IMR-90 (cell line): ENCODE results near the gene KCNE5. TPM values are rescaled to one million over a fixed set of nuclear protein-coding genes. Genes with fewer than 3 reads are reported as not detected.

ENCODE experiments used
- ATAC-seq: fragments of 200-7000 bp; cut with Tn5 transposase; 2 replicates; pipeline ENCODE4 v1.9.1; 2020; ENCODE audit warnings: low read depth, mild to moderate bottlenecking, moderate library complexity
- BruUV-seq: library from RNA; stranded (reverse); fragments of 400-500 nt; replicated peaks from 2 replicates; lab custom pipeline; 2021; lab: Mats Ljungman, UMichigan
- CTCF ChIA-PET: fragments of 300-600 bp; formaldehyde crosslinking; extraction: SDS; loops from one replicate; lab custom pipeline; 2021; ENCODE audit warnings: antibody characterized with exemption; lab: Yijun Ruan, JAX
- POLR2A ChIA-PET: fragments of 300-600 bp; sonication (Branson Sonifier 250); formaldehyde crosslinking; loops from one replicate; lab custom pipeline; 2022; ENCODE audit warnings: antibody characterized with exemption; ENCODE audit not compliant: unreplicated experiment; lab: Charles Lee
- DNase-seq: peaks from one replicate; pipeline ENCODE4 v3.0.0; 2013
- H2AFZ ChIP-seq: replicated peaks from 2 replicates; pipeline ENCODE3; 2013; ENCODE audit warnings: low read length, mild to moderate bottlenecking; ENCODE audit not compliant: poor library complexity
- H2AK5ac ChIP-seq: 2 replicates; pipeline ENCODE4 v1.6.1; 2013; ENCODE audit warnings: low read depth, low read length, inconsistent platforms
- H2AK9ac ChIP-seq: replicated peaks from 2 replicates; pipeline ENCODE3; 2013; ENCODE audit warnings: mild to moderate bottlenecking, low read depth, low read length, moderate library complexity; ENCODE audit not compliant: poor library complexity
- H2BK120ac ChIP-seq: 2 replicates; pipeline ENCODE4 v1.6.1; 2013; ENCODE audit warnings: low read depth, low read length, inconsistent platforms
- H2BK15ac ChIP-seq: 3 replicates; pipeline ENCODE4 v1.6.1; 2013; ENCODE audit warnings: low read depth, low read length, inconsistent platforms
- H2BK20ac ChIP-seq: 2 replicates; pipeline ENCODE4 v1.6.1; 2013; ENCODE audit warnings: low read depth, mild to moderate bottlenecking, inconsistent platforms, low read length, moderate library complexity
- H2BK5ac ChIP-seq: 2 replicates; pipeline ENCODE4 v1.6.1; 2013; ENCODE audit warnings: mild to moderate bottlenecking, low read depth, low read length, inconsistent platforms; ENCODE audit not compliant: poor library complexity, severe bottlenecking
- H3K14ac ChIP-seq: replicated peaks from 2 replicates; pipeline ENCODE4 v1.6.1; 2013; ENCODE audit warnings: low read depth, low read length, inconsistent platforms
- H3K18ac ChIP-seq: 2 replicates; pipeline ENCODE4 v1.6.1; 2013; ENCODE audit warnings: low read depth, low read length, control low read depth
- H3K23ac ChIP-seq: 2 replicates; pipeline ENCODE4 v1.6.1; 2013; ENCODE audit warnings: low read depth, low read length, inconsistent platforms
- H3K27ac ChIP-seq: 2 replicates; pipeline ENCODE4 v1.5.1; 2013; ENCODE audit warnings: mild to moderate bottlenecking, control low read depth, low read length; ENCODE audit not compliant: insufficient read depth
- H3K27me3 ChIP-seq: 2 replicates; pipeline ENCODE4 v1.6.1; 2013; ENCODE audit warnings: low read length; ENCODE audit not compliant: control insufficient read depth, insufficient read depth
- H3K36me3 ChIP-seq: 2 replicates; pipeline ENCODE4 v1.6.1; 2013; ENCODE audit warnings: low read length, mixed read lengths; ENCODE audit not compliant: control insufficient read depth, insufficient read depth
- H3K4ac ChIP-seq: 2 replicates; pipeline ENCODE4 v1.6.1; 2013; ENCODE audit warnings: low read depth, low read length, inconsistent platforms
- H3K4me1 ChIP-seq: 2 replicates; pipeline ENCODE4 v1.6.1; 2013; ENCODE audit warnings: low read length, mixed read lengths; ENCODE audit not compliant: control insufficient read depth, insufficient read depth
- H3K4me2 ChIP-seq: 2 replicates; pipeline ENCODE4 v1.6.1; 2013; ENCODE audit warnings: low read depth, mild to moderate bottlenecking, control low read depth, low read length, moderate library complexity
- H3K4me3 ChIP-seq: 2 replicates; pipeline ENCODE4 v1.5.1; 2013; ENCODE audit warnings: low read depth, mild to moderate bottlenecking, control low read depth, low read length, moderate library complexity; ENCODE audit not compliant: insufficient read depth
- H3K56ac ChIP-seq: 2 replicates; pipeline ENCODE4 v1.6.1; 2013; ENCODE audit warnings: low read length, inconsistent platforms; ENCODE audit not compliant: insufficient read depth; ENCODE audit errors: extremely low read depth
- H3K79me1 ChIP-seq, 2 experiments: 2 replicates each; pipeline ENCODE4 v1.6.1; 2013; ENCODE audit warnings: low read length in 2 of 2, inconsistent platforms in 1 of 2, low read depth in 1 of 2
- H3K9ac ChIP-seq: 2 replicates; pipeline ENCODE4 v1.6.1; 2013; ENCODE audit warnings: low read depth, low read length, control low read depth
- H3K9me1 ChIP-seq: 2 replicates; pipeline ENCODE4 v1.6.1; 2013; ENCODE audit warnings: low read length, inconsistent platforms; ENCODE audit not compliant: insufficient read depth
- H3K9me3 ChIP-seq: 2 replicates; pipeline ENCODE4 v1.6.1; 2013; ENCODE audit warnings: low read length; ENCODE audit not compliant: control insufficient read depth, insufficient read depth
- H4K20me1 ChIP-seq: 2 replicates; pipeline ENCODE4 v1.6.1; 2013; ENCODE audit warnings: low read length, inconsistent platforms; ENCODE audit not compliant: insufficient read depth
- H4K5ac ChIP-seq: 2 replicates; pipeline ENCODE4 v1.6.1; 2013; ENCODE audit warnings: mild to moderate bottlenecking, low read depth, low read length, control low read depth
- H4K8ac ChIP-seq, 2 experiments: 2 replicates each; pipeline ENCODE4 v1.6.1; 2013; ENCODE audit warnings: low read depth in 2 of 2, low read length in 2 of 2, control low read depth in 1 of 2, inconsistent platforms in 1 of 2
- H4K91ac ChIP-seq: 2 replicates; pipeline ENCODE4 v1.6.1; 2013; ENCODE audit warnings: low read depth, low read length, inconsistent platforms; ENCODE audit not compliant: insufficient read depth
- BHLHE40 ChIP-seq: fragments of 150-350 bp; IDR thresholded peaks from 2 replicates; pipeline ENCODE4 v1.6.1; 2016; ENCODE audit warnings: mild to moderate bottlenecking, low read depth, low read length
- CEBPB ChIP-seq: IDR thresholded peaks from 2 replicates; pipeline ENCODE4 v1.6.1; 2012; ENCODE audit warnings: low read depth, low read length, improper control_type of control experiment
- CHD1 ChIP-seq: IDR thresholded peaks from 2 replicates; pipeline ENCODE4 v1.6.1; 2012; ENCODE audit warnings: low read depth, low read length, improper control_type of control experiment
- CTCF ChIP-seq: conservative IDR thresholded peaks from 2 replicates; pipeline ENCODE4 v1.5.1; 2012; ENCODE audit warnings: mild to moderate bottlenecking, low read depth, low read length, improper control_type of control experiment
- ELK1 ChIP-seq: fragments of 150-350 bp; IDR thresholded peaks from 2 replicates; pipeline ENCODE4 v1.6.1; 2016; ENCODE audit warnings: low read depth, mild to moderate bottlenecking, low read length, moderate library complexity, borderline replicate concordance
- FOS ChIP-seq: fragments of 150-350 bp; IDR thresholded peaks from 2 replicates; pipeline ENCODE4 v1.6.1; 2016; ENCODE audit warnings: low read depth, low read length
- MAFK ChIP-seq: IDR thresholded peaks from 2 replicates; pipeline ENCODE4 v1.6.1; 2012; ENCODE audit warnings: low read depth, low read length, improper control_type of control experiment
- MAZ ChIP-seq: IDR thresholded peaks from 2 replicates; pipeline ENCODE4 v1.6.1; 2012; ENCODE audit warnings: low read depth, mild to moderate bottlenecking, low read length, improper control_type of control experiment, moderate library complexity, borderline replicate concordance
- POLR2A ChIP-seq: IDR thresholded peaks from 2 replicates; pipeline ENCODE4 v1.6.1; 2012; ENCODE audit warnings: mild to moderate bottlenecking, low read depth, low read length
- RAD21 ChIP-seq: IDR thresholded peaks from 2 replicates; pipeline ENCODE4 v1.6.1; 2012; ENCODE audit warnings: low read length, improper control_type of control experiment
- RCOR1 ChIP-seq: IDR thresholded peaks from 2 replicates; pipeline ENCODE4 v1.6.1; 2012; ENCODE audit warnings: mild to moderate bottlenecking, low read length, improper control_type of control experiment; ENCODE audit not compliant: insufficient replicate concordance
- RFX5 ChIP-seq: IDR thresholded peaks from 2 replicates; pipeline ENCODE4 v1.8.0; 2012; ENCODE audit warnings: low read depth, mild to moderate bottlenecking, low read length, moderate library complexity
- SMC3 ChIP-seq: fragments of 150-350 bp; IDR thresholded peaks from 2 replicates; pipeline ENCODE4 v1.6.1; 2016; ENCODE audit warnings: low read depth, mild to moderate bottlenecking, antibody characterized with exemption, low read length, moderate library complexity
- USF2 ChIP-seq: fragments of 150-350 bp; IDR thresholded peaks from 2 replicates; pipeline ENCODE4 v1.6.1; 2017; ENCODE audit warnings: mild to moderate bottlenecking, antibody characterized with exemption, low read length, low read depth
- WGBS, 2 experiments: methylation state at CpG; one replicate each; pipeline versions ENCODE4 v1.1.5 to v1.1.7; 2013; ENCODE audit warnings: missing lambda C conversion rate in 2 of 2; ENCODE audit not compliant: insufficient read length in 1 of 2; ENCODE audit errors: extremely low coverage in 2 of 2; 5-methylcytosine and 5-hydroxymethylcytosine counted together
- dilution Hi-C: fragments of 300-500 bp; cut with HindIII; formaldehyde crosslinking; loops from one replicate; pipeline ENCODE4 v1.14.3; 2018; ENCODE audit warnings: low sequenced_read_pairs; ENCODE audit not compliant: unreplicated experiment
- in situ Hi-C: fragments of 300-500 bp; cut with MboI; formaldehyde crosslinking; loops from 3 replicates; pipeline ENCODE4 v1.14.3; 2019; ENCODE audit warnings: low sequenced_read_pairs, inconsistent platforms, mixed read lengths
- intact Hi-C: fragments of 100-400 bp; cut with micrococcal nuclease; formaldehyde crosslinking; loops from 2 replicates; pipeline ENCODE4 v1.10.0; 2022
- polyA plus RNA-seq, 3 experiments: library from polyadenylated mRNA; depleted of rRNA; stranded (reverse); fragments of >200 nt; gene quantifications; 2 replicates each; pipeline ENCODE4 v1.2.3, GENCODE V29; 2012; ENCODE audit warnings: low replicate concordance in 1 of 3
- total RNA-seq: library from RNA; depleted of rRNA; stranded (reverse); fragments of >200 nt; gene quantifications from 2 replicates; pipeline ENCODE4 v1.2.3, GENCODE V29; 2012

KCNE5 gene
- total and polyA plus RNA-seq, 2 of the 4 experiments (the other 2 are of a cell fraction) = 0.15 to 0.18 TPM

GRCh38 chrX:109629310-109629709, 4.3 kb upstream of the KCNE5 start:
- Histone ChIP-seq H2BK15ac (no peak overlapping the region), H3K4me2 (no peak overlapping the region), H3K18ac (no peak overlapping the region), H4K5ac (no peak overlapping the region), H3K23ac (no peak overlapping the region), H3K4me3 (no peak overlapping the region), H4K20me1 (no peaks in the 10 kb centered on the region), H3K9me3 (no peaks in the 10 kb centered on the region), H3K56ac (no peak overlapping the region), H2BK20ac (no peak overlapping the region), H2AK5ac (no peak overlapping the region), H3K36me3 (no peaks in the 10 kb centered on the region), H3K9me1 (no peaks in the 10 kb centered on the region), H2BK5ac (no peak overlapping the region), H2AFZ (no peak overlapping the region), H3K27ac (no peak overlapping the region), H4K91ac (no peak overlapping the region), H4K8ac (no peak overlapping the region), H2AK9ac (no peak overlapping the region), H3K79me1 (no peaks in the 10 kb centered on the region), H3K9ac (no peak overlapping the region), H3K4ac (no peak overlapping the region), H2BK120ac (no peak overlapping the region), H3K14ac (no peak overlapping the region), H3K4me1 (no peaks in the 10 kb centered on the region), H3K27me3 (no peaks in the 10 kb centered on the region; the same call in 1 of the 2 replicates)
- intact Hi-C loops (no loop called here), in situ Hi-C loops (no loop called here), dilution Hi-C loops (no loop called here)
- CTCF ChIA-PET = no interaction called here
- BruUV-seq = no TSS peak
- POLR2A ChIA-PET = no interaction called here
- TF ChIP-seq MAFK (no peak), RAD21 (no peak), RFX5 (no peak), CTCF (no peak), FOS (no peak), RCOR1 (no peak), SMC3 (no peak), USF2 (no peak), BHLHE40 (no peak), MAZ (no peak), CEBPB (no peak), CHD1 (no peak), ELK1 (no peak), POLR2A (no peak)
- ATAC-seq (no peak), DNase-seq (no peak)
- WGBS, 2 experiments = 0% methylated on average over 1 of the region's 3 CpGs; no CpG with 5 or more reads in 1 of the 2 experiments
